Measurements from ENCODE around the gene SPATS2L. TPM values are rescaled to one million over a fixed set of nuclear protein-coding genes. Genes with fewer than 3 reads are reported as not detected.

The SPATS2L gene
- total RNA-seq, 1 donor from 2014 or later: 65.6 TPM

DNA sequence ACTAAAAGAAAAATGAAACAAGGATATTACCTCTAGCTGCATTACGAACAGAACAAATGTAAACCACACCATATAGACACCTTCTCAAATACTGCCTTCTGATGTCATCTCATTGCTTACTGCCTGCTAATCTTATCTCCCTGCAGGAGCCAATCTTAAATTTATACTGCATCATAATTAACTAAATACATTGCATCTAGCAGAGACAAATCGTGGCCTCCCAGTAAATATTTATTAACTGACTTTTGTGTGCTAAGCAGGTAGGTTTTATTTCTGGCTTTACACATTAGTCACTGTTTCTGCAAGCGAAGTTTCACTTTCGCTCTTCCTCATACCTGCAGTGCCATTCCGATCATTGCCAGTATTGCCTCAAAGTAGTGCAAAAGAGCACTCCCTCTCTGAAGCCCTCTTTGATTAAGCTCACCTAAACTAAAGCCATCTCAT, 67.5 kb downstream of the SPATS2L start:
- no peak for DNase-seq (ENCODE audit: extremely low spot score in 2 of 2)
- Histone ChIP-seq H3K4me3 (no peak overlapping the region), H3K9me3 (no peaks in the 10 kb centered on the region), H3K36me3 (no peaks in the 10 kb centered on the region), H3K27ac (peak overlapping the region; percentile 60), H3K4me1 (peaks cover 62% of the 10 kb centered on the region), H3K27me3 (no peaks in the 10 kb centered on the region)
- TF ChIP-seq POLR2AphosphoS5 (IDR thresholded peaks at IDR 0.05; ENCODE audit: insufficient read depth in 1 of 2, low read depth in 1 of 2) (no peak), POLR2A (IDR thresholded peaks at IDR 0.05) (no peak)
- TF ChIP-seq, protein P1, sequence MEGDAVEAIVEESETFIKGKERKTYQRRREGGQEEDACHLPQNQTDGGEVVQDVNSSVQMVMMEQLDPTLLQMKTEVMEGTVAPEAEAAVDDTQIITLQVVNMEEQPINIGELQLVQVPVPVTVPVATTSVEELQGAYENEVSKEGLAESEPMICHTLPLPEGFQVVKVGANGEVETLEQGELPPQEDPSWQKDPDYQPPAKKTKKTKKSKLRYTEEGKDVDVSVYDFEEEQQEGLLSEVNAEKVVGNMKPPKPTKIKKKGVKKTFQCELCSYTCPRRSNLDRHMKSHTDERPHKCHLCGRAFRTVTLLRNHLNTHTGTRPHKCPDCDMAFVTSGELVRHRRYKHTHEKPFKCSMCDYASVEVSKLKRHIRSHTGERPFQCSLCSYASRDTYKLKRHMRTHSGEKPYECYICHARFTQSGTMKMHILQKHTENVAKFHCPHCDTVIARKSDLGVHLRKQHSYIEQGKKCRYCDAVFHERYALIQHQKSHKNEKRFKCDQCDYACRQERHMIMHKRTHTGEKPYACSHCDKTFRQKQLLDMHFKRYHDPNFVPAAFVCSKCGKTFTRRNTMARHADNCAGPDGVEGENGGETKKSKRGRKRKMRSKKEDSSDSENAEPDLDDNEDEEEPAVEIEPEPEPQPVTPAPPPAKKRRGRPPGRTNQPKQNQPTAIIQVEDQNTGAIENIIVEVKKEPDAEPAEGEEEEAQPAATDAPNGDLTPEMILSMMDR (IDR thresholded peaks at IDR 0.05): no peak
- intact Hi-C loops (cut with DNase I): no loop called here

DNA sequence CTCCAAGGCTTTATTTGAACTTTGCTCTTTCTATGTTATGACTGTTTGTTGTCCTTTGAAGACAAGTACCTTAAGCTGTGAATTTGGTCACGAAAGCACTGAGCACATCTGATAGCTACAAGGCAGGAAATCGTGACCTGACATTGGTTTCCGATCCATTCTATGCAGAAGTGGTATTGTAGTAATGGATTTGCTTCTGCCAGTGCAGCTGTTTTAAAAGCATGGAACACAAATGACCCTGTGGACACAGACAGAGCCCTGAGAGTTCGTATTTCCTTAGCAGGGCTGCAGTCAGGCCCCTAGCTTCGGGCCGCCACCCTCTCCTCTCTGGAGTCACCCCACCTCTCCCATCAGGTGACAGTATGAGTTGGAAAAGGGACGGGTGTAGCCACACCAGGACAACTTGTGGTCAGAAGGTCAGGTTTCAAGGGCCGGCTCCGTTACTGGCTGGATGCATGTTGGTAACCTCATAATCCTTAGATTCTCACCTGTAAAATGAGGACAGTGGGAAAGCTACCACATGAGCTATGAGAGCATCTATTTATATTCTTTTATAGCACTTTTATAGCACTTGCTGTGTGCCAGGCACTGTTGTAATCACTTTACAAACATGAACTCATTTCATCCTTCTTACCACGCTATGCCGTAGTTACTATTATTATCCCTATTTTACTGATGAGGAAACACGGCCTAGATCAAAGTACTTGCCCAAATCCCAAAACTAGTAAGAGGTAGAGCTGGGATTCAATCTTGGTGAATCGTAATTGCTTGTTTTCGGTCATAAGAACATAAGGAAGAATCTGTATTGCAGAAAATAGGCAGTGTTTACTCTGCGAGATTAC, 70.2 kb downstream of the SPATS2L start:
- no peaks in the 10 kb centered on the region for H3K27me3 ChIP-seq
- TF ChIP-seq, protein P1 (IDR thresholded peaks at IDR 0.05): no peak
- TF ChIP-seq POLR2AphosphoS5 (IDR thresholded peaks at IDR 0.05; ENCODE audit: insufficient read depth in 1 of 2, low read depth in 1 of 2): peak; percentile 11 to 38
- no peak for DNase-seq (ENCODE audit: extremely low spot score in 2 of 2)
- H3K4me3 ChIP-seq: no peak overlapping the region
- no peaks in the 10 kb centered on the region for H3K36me3 ChIP-seq
- peak overlapping the region; percentile 80 for H3K27ac ChIP-seq
- H3K9me3 ChIP-seq: no peaks in the 10 kb centered on the region
- peaks cover 84% of the 10 kb centered on the region for H3K4me1 ChIP-seq
- intact Hi-C loops (cut with DNase I): no loop called here

DNA sequence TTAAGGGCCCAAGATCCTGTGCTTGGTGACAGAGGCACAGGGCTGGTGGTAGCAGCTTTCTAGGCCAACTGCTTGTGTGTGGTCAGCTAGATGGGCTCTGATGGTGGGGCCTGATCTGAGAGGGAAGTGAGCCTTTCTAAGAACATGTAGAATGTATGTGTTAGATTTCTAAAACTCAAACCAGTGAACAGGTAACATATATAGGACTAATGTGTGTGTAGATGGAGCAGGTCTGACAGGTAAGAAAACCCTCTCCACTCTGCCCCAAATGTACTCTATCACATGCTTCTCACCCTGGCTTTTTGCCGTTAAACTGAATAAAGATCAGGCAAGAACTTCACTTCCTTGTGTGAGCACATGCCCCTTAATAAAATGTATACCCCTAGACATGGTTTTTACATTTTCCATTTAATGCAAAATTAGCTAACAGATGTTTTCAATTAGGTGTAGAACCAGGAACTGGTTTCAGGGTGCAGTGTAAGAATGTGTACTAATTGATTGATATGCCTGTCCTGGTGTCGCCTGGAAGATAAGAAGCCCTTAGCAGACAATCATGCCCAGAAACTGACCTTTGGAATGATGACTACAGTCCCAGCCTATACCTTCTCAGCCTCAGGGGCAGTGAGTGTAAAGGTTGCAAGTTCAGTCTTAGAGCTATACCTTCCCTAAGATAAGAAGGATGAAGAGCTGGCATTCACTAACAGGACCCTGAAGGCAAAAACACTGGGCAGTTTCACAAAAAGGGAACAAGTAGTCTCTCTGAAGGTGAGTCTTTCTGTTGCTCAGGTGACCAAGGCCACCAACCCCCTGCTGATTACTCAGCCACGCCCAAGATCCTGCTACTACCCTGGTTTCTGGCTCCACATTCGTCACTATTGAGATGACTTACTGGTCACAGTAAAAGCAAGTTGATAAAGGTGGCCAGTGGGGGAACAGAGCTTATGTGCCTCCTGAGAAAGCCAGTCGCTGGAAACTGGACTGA, 71.2 kb downstream of the SPATS2L start:
- TF ChIP-seq, protein P1 (IDR thresholded peaks at IDR 0.05): no peak
- TF ChIP-seq POLR2A (IDR thresholded peaks at IDR 0.05): no peak
- TF ChIP-seq POLR2AphosphoS5 (IDR thresholded peaks at IDR 0.05; ENCODE audit: insufficient read depth in 1 of 2, low read depth in 1 of 2): no peak
- intact Hi-C loops (cut with DNase I): no loop called here
- peaks cover 80% of the 10 kb centered on the region for H3K4me1 ChIP-seq

DNA sequence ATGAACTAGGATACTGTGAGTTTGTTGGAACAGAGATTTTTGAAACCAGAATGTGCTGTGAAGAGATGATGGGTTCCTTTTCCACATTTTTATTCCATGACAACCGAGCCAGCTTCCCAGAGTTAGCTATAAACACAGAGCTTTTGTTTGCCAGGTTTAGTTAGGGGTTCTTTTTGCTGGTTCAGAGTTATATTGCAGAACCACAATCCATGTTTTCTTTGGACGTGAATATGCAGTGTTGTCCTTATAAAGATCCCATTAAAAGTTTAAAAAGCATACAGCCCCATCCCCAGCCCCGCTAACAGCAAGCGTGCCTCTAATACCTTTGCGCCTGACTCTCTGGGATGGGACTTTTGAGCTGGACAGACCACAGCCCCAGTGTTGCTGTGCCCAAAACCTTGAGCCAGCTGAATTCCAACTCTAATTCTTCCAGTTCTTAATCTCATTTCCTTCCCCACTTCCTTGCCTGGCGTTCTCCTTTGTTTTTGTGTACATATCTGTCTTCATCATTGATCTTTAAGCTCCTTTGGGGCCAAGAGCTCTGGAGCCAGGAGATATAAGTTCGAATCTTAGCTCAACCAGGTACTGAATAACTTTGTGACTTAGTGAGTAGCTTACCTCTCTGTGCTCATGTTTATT, 72.3 kb downstream of the SPATS2L start:
- peaks cover 79% of the 10 kb centered on the region for H3K4me1 ChIP-seq
- intact Hi-C loops (cut with DNase I): no loop called here
- H3K4me3 ChIP-seq: no peak overlapping the region
- peak overlapping the region; percentile 80 for H3K27ac ChIP-seq
- H3K27me3 ChIP-seq: no peaks in the 10 kb centered on the region
- no peaks in the 10 kb centered on the region for H3K9me3 ChIP-seq
- no peak for DNase-seq (ENCODE audit: extremely low spot score in 2 of 2)
- H3K36me3 ChIP-seq: no peaks in the 10 kb centered on the region
- TF ChIP-seq POLR2AphosphoS5 (IDR thresholded peaks at IDR 0.05; ENCODE audit: insufficient read depth in 1 of 2, low read depth in 1 of 2): peak in 1 of 2 donors; percentile 50
- TF ChIP-seq POLR2A (IDR thresholded peaks at IDR 0.05): no peak

More for the DNA sequence above, 71.2 kb downstream of the SPATS2L start:
- H3K9me3 ChIP-seq: no peaks in the 10 kb centered on the region
- H3K27ac ChIP-seq: peak overlapping the region; percentile 80
- DNase-seq (ENCODE audit: extremely low spot score in 2 of 2): no peak
- H3K27me3 ChIP-seq: no peaks in the 10 kb centered on the region
- no peaks in the 10 kb centered on the region for H3K36me3 ChIP-seq
- H3K4me3 ChIP-seq: no peak overlapping the region
